Fibroblast of villous mesenchyme (primary cell): ENCODE data around the gene KCNK5. TPM values are rescaled to one million over a fixed set of nuclear protein-coding genes. Genes with fewer than 3 reads are reported as not detected.

Source experiments
- DNase-seq: peaks from one replicate; pipeline ENCODE4 v3.0.0-alpha.2; 2010; ENCODE audit warnings: low read depth
- H3K4me3 ChIP-seq: 2 replicates; pipeline ENCODE4 v1.5.1; 2011; ENCODE audit warnings: low read depth, mild to moderate bottlenecking, low read length
- total RNA-seq: library from RNA; depleted of rRNA; stranded (reverse); fragments of >200 nt; gene quantifications from 2 replicates; pipeline ENCODE4 v1.2.3, GENCODE V29; 2012
- TF ChIP-seq, protein P1 (sequence below): IDR thresholded peaks from 2 replicates; pipeline ENCODE4 v1.5.1; 2012; ENCODE audit warnings: low read depth, mild to moderate bottlenecking, low read length; ENCODE audit not compliant: insufficient read depth

The KCNK5 gene
- total RNA-seq, 1 donor, result not detected

DNA sequence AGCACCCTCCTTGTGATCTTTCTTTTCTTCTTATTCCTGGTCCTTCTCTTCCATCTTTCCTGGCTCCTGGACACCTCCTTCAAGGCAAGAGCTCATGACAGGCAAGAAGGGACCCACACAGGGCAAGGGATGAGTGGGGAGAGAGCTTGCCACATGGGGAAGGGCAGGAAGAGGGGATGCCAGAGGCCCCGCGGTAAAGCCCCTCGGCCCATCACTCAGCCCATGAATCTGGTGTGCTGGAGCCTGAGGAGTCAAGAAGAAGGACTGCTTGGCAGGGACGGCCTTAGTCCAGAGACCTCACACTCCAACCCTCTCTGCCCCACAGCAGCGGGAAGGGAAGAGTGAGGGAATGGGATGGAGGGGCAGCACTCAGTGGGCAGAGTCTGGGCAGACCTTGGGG is 62.0 kb downstream of the KCNK5 start:
- H3K4me3 ChIP-seq, result no peak overlapping the region
- no peak for DNase-seq
- TF ChIP-seq, protein P1, sequence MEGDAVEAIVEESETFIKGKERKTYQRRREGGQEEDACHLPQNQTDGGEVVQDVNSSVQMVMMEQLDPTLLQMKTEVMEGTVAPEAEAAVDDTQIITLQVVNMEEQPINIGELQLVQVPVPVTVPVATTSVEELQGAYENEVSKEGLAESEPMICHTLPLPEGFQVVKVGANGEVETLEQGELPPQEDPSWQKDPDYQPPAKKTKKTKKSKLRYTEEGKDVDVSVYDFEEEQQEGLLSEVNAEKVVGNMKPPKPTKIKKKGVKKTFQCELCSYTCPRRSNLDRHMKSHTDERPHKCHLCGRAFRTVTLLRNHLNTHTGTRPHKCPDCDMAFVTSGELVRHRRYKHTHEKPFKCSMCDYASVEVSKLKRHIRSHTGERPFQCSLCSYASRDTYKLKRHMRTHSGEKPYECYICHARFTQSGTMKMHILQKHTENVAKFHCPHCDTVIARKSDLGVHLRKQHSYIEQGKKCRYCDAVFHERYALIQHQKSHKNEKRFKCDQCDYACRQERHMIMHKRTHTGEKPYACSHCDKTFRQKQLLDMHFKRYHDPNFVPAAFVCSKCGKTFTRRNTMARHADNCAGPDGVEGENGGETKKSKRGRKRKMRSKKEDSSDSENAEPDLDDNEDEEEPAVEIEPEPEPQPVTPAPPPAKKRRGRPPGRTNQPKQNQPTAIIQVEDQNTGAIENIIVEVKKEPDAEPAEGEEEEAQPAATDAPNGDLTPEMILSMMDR, result no peak

DNA sequence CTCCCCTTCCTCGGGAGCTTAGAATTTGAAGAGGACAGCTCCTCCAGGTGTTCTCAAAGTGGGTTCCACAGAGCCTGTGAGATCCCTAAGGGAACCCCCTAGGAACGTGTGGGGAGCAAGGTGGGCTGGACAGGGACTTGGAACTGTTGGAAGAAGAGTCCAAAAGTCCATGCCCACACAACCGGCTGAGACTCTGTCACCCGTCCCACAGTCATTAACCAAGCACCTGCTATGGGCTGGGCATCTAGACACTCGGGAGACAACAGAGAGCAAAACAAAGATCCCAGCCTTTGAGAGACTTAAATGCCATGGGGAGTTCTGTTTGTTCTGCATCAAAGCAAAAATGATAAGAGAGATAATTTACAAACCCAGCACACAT is 62.4 kb downstream of the KCNK5 start:
- TF ChIP-seq, protein P1, result no peak
- no peak overlapping the region for H3K4me3 ChIP-seq

GRCh38 chr6:39166189-39166911 is 62.9 kb downstream of the KCNK5 start:
- DNase-seq, result peak; percentile 36
- TF ChIP-seq, protein P1, result peak; percentile 69
- no peak overlapping the region for H3K4me3 ChIP-seq

More for the DNA sequence above, 62.4 kb downstream of the KCNK5 start:
- DNase-seq, result no peak

DNA sequence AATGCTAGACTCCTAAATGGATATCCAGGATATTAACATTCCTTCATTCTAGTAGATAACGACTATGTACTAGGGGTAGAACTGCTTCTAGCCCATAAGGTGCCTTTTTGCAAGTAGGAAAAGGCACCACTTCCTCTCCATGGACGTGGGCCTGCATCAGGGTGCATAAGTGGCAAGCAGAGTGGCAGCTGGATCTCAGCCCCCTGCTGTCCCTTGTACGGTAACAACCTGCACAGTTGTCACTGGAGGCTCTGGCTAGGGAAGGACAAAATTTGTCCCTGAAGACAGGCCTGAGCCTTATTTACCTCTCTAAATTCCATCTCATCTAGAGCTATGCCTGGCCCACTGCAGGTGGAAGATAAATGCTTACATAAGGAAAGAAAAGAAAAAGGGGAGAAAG is 71.8 kb downstream of the KCNK5 start:
- no peak overlapping the region for H3K4me3 ChIP-seq
- TF ChIP-seq, protein P1, result no peak
- no peak for DNase-seq

- no peak for DNase-seq
- TF ChIP-seq, protein P1, result no peak
- no peak overlapping the region for H3K4me3 ChIP-seq
Measured at GRCh38 chr6:39156801-39157200, 72.5 kb downstream of the KCNK5 start.

- TF ChIP-seq, protein P1, result no peak
- no peak overlapping the region for H3K4me3 ChIP-seq
- no peak for DNase-seq
Measured at GRCh38 chr6:39154705-39155104, 74.6 kb downstream of the KCNK5 start.
